ENCODE data around the gene ZNF771.
"Not testable (repeated sequence)": the region's sequence is repeated elsewhere in the genome, so short reads cannot be mapped to it uniquely, and the experiment has no call there.

ZNF771 gene

DNA sequence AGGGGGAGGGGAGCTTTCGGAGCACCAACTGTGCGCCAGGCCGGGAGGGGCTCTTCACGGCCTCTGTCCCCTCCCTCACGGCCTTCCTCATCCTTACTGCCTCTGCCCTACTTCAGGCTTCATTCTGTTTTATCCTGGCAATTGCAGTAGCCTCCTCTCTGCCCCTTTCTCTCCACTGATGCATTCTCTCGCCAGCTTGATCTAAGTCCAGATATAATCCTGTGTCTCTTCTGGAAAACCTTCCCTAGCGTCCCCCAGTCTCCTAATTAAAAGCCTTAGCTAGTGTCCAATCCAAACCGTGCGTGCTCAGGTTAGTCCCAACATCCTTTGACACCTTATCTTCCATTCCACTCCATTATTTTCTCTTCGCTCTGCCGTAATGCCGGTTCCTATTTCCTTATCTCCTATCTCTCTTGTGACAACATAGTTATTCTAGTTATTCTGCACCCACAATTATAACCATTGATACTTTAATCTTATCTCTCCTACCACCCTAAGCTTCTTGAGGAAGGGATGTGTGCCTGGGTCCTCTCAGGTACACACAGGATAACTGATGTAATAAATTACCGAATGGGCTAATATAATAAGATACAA is 11.3 kb upstream of the ZNF771 start:
- TF ChIP-seq, protein P1, sequence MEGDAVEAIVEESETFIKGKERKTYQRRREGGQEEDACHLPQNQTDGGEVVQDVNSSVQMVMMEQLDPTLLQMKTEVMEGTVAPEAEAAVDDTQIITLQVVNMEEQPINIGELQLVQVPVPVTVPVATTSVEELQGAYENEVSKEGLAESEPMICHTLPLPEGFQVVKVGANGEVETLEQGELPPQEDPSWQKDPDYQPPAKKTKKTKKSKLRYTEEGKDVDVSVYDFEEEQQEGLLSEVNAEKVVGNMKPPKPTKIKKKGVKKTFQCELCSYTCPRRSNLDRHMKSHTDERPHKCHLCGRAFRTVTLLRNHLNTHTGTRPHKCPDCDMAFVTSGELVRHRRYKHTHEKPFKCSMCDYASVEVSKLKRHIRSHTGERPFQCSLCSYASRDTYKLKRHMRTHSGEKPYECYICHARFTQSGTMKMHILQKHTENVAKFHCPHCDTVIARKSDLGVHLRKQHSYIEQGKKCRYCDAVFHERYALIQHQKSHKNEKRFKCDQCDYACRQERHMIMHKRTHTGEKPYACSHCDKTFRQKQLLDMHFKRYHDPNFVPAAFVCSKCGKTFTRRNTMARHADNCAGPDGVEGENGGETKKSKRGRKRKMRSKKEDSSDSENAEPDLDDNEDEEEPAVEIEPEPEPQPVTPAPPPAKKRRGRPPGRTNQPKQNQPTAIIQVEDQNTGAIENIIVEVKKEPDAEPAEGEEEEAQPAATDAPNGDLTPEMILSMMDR (IDR thresholded peaks at IDR 0.05; ENCODE audit: unreplicated experiment in 3 of 3): no peak
- Mint-ChIP-seq H3K4me3 (peak overlapping the region; percentile 86 to 90 (median 89)), H3K4me1 (peaks cover 32% of the 10 kb centered on the region), H3K36me3 (ENCODE audit: low read depth) (peaks cover 16% of the 10 kb centered on the region), H3K9me3 (no peaks in the 10 kb centered on the region), H3K27ac (peak overlapping the region; percentile 83 to 92 (median 91)), H3K27me3 (ENCODE audit: low read depth) (no peaks in the 10 kb centered on the region)

DNA sequence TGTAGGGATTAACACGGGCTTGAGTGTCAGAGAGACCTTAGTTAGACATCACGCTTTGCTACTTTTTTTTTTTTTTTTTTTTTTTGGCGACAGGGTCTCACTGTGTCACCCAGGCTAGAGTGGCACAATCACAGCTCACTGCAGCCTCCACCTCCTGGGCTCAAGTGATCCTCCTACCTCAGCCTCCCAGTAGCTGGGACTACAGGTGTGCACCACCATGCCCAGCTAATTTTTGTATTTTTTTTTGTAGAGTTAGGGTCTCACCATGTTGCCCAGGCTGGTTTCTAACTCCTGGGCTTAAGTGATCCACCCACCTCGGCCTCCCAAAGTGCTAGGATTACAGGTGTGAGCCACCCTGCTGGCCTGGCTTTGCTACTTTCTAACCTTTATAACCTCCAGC is 10.8 kb upstream of the ZNF771 start:
- not testable (repeated sequence) for H3K9me3 Mint-ChIP-seq; H3K27me3 Mint-ChIP-seq (ENCODE audit: low read depth)
- peak overlapping the region; percentile 86 to 90 (median 89) for H3K4me3 Mint-ChIP-seq
- H3K4me1 Mint-ChIP-seq: peaks cover 35% of the 10 kb centered on the region
- H3K36me3 Mint-ChIP-seq (ENCODE audit: low read depth): peaks cover 16% of the 10 kb centered on the region
- H3K27ac Mint-ChIP-seq: peak overlapping the region; percentile 78 to 91 (median 83)

DNA sequence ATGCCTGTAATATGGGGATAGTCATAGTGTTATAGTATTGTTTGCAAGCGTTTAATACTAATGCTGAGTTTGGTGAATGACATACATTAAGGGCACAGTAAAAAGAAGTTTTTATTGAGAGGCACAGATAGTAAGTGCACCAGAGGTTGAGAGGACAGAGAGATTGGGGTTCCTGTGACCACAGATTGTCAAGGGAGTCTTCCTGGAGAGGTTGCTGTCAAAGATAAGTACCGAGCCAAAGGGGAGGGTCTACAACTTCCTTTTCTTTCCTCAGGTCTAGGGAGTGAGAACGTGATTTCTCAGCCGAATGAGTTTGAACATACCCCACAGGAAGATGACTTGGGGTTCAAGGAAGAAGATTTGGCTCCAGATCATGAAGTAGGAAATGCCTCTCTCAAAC is 10.3 kb upstream of the ZNF771 start:
- Mint-ChIP-seq H3K4me1 (peaks cover 38% of the 10 kb centered on the region), H3K4me3 (peak overlapping the region; percentile 86 to 90 (median 89)), H3K27ac (peak overlapping the region; percentile 72 to 78 (median 78)), H3K27me3 (ENCODE audit: low read depth) (no peaks in the 10 kb centered on the region), H3K36me3 (ENCODE audit: low read depth) (peaks cover 16% of the 10 kb centered on the region), H3K9me3 (no peaks in the 10 kb centered on the region)
- TF ChIP-seq, protein P1 (IDR thresholded peaks at IDR 0.05; ENCODE audit: unreplicated experiment in 3 of 3): no peak

DNA sequence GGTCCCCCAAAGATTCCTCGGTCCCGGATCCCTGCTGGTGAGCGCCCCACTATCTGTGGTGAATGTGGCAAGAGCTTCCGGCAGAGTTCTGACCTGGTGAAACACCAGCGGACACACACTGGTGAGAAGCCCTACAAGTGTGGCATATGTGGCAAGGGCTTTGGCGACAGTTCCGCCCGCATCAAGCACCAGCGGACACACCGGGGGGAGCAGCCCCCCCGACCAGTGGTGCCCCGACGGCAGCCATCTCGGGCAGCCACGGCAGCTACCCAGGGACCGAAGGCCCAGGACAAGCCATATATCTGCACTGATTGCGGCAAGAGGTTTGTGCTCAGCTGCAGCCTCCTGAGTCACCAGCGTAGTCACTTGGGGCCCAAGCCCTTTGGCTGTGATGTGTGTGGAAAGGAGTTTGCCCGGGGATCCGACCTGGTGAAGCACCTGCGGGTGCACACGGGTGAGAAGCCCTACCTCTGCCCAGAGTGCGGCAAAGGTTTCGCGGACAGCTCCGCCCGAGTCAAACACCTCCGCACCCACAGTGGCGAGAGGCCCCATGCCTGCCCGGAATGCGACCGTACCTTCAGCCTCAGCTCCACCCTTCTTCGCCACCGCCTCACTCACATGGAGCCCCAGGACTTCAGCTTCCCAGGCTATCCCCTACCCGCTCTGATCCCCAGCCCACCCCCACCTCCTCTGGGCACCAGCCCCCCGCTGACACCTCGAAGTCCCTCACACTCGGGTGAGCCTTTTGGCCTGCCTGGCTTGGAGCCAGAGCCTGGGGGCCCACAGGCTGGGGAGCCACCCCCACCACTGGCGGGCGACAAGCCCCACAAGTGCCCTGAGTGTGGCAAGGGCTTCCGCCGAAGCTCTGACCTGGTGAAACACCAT is 9.4 kb upstream of the ZNF771 start:
- Mint-ChIP-seq H3K27ac (no peak overlapping the region), H3K9me3 (no peaks in the 10 kb centered on the region), H3K4me3 (peak overlapping the region in 1 of 3 experiments; percentile 89), H3K27me3 (ENCODE audit: low read depth) (no peaks in the 10 kb centered on the region), H3K4me1 (peaks cover 38% of the 10 kb centered on the region), H3K36me3 (ENCODE audit: low read depth) (peaks cover 16% of the 10 kb centered on the region)
- TF ChIP-seq, protein P1 (IDR thresholded peaks at IDR 0.05; ENCODE audit: unreplicated experiment in 3 of 3): no peak

DNA sequence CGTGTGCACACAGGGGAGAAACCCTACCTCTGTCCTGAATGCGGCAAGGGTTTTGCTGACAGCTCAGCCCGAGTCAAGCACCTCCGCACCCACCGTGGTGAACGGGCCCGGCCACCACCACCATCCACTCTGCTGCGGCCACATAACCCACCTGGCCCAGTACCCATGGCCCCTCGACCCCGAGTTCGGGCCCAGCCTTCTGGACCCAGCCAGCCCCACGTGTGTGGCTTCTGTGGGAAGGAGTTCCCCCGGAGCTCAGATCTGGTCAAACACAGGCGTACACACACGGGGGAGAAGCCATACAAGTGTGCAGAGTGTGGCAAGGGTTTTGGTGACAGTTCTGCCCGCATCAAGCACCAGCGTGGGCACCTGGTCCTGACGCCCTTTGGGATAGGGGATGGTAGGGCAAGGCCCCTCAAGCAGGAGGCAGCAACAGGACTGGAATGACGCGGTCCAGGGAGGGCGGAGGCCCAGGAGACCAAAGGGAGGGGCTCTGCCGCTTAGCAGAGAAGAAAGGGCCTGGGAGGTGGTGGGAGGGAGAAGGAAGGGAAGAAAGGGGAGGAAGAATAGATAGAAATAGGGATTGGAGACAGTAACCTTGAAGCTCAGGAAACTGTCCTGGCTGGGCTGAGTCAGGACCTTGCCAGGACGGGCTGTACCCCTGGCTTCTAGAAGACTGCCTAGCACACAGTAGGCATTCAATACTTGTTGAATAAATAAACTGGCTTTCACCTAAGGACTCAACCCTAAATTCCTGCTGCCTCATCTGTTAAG is 8.6 kb upstream of the ZNF771 start:
- peaks cover 38% of the 10 kb centered on the region for H3K4me1 Mint-ChIP-seq
- peak overlapping the region; percentile 87 to 89 (median 89) for H3K4me3 Mint-ChIP-seq
- H3K27ac Mint-ChIP-seq: peak overlapping the region; percentile 96 to 99 (median 97)

More for the DNA sequence above, 8.6 kb upstream of the ZNF771 start:
- TF ChIP-seq, protein P1 (IDR thresholded peaks at IDR 0.05; ENCODE audit: unreplicated experiment in 3 of 3): no peak
- Mint-ChIP-seq H3K27me3 (ENCODE audit: low read depth) (no peaks in the 10 kb centered on the region), H3K36me3 (ENCODE audit: low read depth) (peaks cover 16% of the 10 kb centered on the region), H3K9me3 (no peaks in the 10 kb centered on the region)
